Lower leg skin (tissue), 4 donors: ENCODE results near the gene ANO6. TPM values are rescaled to one million over a fixed set of nuclear protein-coding genes. Genes with fewer than 3 reads are reported as not detected.

ENCODE experiments used
- DNase-seq, 2 donors: peaks; one replicate each; pipeline ENCODE4 v3.0.0-alpha.2; 2019; ENCODE audit warnings: low spot score in 2 of 2
- H3K4me3 ChIP-seq: fragments of 200-600 bp; sonication (generic); 2 replicates; pipeline ENCODE4 v1.5.1; 2017; ENCODE audit warnings: mild to moderate bottlenecking, low read depth; ENCODE audit not compliant: poor library complexity, severe bottlenecking
- POLR2A ChIP-seq, 2 donors: fragments of 450-650 bp; IDR thresholded peaks; one replicate each; pipeline ENCODE4 v1.6.1; 2016 to 2017; ENCODE audit warnings: antibody characterized with exemption in 2 of 2, mild to moderate bottlenecking in 1 of 2, moderate library complexity in 1 of 2
- WGBS, 2 donors: methylation state at CpG; one replicate each; pipeline ENCODE4 v1.1.5; 2018; 5-methylcytosine and 5-hydroxymethylcytosine counted together
- intact Hi-C: fragments of 100-400 bp; cut with DNase I; formaldehyde crosslinking; loops from one replicate; pipeline ENCODE4 v1.15.0; 2023; ENCODE audit warnings: low total_unique reads
- total RNA-seq, 4 donors: library from RNA; depleted of rRNA; stranded (reverse); fragments of >200 nt; gene quantifications; one replicate each; pipeline ENCODE4 v1.1.0, GENCODE V29; 2016
- TF ChIP-seq, protein P1 (sequence below), 3 donors: fragments of 450-650 bp; IDR thresholded peaks; one replicate each; pipeline ENCODE4 v1.5.1; 2016; ENCODE audit warnings: antibody characterized with exemption in 3 of 3, mild to moderate bottlenecking in 3 of 3, moderate library complexity in 2 of 3

ANO6 gene
- total RNA-seq, 4 donors from 2014 or later, result 36.3 to 41.1 (median 38.9) TPM

DNA sequence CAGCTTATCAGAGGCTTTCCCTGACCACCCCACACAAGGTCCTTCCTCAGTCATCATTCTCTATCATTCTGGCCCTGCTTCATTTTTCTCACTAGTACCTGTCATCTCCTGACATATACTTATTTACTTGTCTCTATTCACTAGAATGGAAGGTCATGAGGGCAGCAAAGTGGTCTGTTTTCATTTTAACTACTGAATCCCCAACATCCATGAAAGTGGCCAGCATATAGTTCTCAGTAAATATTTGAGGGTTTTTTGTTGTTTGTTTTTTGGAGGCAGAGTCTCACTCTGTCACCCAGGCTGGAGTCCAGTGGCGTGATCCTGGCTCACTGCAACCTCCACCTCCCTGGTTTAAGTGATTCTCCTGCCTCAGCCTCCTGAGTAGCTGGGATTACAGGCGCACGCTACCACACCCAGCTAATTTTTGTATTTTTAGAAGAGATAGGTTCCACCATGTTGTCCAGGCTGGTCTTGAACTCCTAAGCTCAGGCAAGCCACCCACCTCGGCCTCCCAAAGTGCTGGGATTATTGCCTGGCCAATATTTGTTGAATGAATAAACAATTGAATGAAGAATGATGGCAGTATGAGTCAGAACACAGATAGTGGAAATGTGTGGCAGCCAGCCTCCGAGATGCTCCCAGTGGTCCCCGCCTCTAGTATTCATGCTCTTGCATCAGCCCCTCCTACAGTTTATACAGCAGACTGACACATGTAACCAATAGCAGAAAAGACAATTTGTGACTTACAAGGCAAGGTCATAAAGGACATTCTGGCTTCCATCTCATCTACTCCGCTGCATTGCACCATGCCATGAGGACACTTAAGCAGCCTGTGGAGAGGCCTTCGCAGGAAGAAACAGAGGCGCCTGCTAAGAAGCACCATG lies 7.0 kb upstream of the ANO6 start:
- TF ChIP-seq, protein P1, sequence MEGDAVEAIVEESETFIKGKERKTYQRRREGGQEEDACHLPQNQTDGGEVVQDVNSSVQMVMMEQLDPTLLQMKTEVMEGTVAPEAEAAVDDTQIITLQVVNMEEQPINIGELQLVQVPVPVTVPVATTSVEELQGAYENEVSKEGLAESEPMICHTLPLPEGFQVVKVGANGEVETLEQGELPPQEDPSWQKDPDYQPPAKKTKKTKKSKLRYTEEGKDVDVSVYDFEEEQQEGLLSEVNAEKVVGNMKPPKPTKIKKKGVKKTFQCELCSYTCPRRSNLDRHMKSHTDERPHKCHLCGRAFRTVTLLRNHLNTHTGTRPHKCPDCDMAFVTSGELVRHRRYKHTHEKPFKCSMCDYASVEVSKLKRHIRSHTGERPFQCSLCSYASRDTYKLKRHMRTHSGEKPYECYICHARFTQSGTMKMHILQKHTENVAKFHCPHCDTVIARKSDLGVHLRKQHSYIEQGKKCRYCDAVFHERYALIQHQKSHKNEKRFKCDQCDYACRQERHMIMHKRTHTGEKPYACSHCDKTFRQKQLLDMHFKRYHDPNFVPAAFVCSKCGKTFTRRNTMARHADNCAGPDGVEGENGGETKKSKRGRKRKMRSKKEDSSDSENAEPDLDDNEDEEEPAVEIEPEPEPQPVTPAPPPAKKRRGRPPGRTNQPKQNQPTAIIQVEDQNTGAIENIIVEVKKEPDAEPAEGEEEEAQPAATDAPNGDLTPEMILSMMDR (IDR thresholded peaks at IDR 0.05), result no peak
- TF ChIP-seq POLR2A (IDR thresholded peaks at IDR 0.05), result no peak
- intact Hi-C loops, result no loop called here
- H3K4me3 ChIP-seq, result no peak overlapping the region
- 82 to 87% methylated on average over 9 of the region's 9 CpGs for WGBS, 2 donors
- no peak for DNase-seq

- WGBS, 2 donors, result 94% methylated on average over 2 of the region's 2 CpGs
Measured at GRCh38 chr12:45209784-45210183, 6.1 kb upstream of the ANO6 start.

GRCh38 chr12:45212064-45212463 lies 3.8 kb upstream of the ANO6 start:
- TF ChIP-seq, protein P1 (IDR thresholded peaks at IDR 0.05), result no peak
- no peak for TF ChIP-seq POLR2A (IDR thresholded peaks at IDR 0.05)
- no peak for DNase-seq
- intact Hi-C loops, result no loop called here
- H3K4me3 ChIP-seq, result no peak overlapping the region
- WGBS, 2 donors, result 96 to 100% methylated on average over 1 of the region's 1 CpG

More at GRCh38 chr12:45209784-45210183, 6.1 kb upstream of the ANO6 start:
- TF ChIP-seq, protein P1 (IDR thresholded peaks at IDR 0.05), result no peak
- TF ChIP-seq POLR2A (IDR thresholded peaks at IDR 0.05), result no peak
- no peak for DNase-seq
- no peak overlapping the region for H3K4me3 ChIP-seq
- intact Hi-C loops, result no loop called here

- intact Hi-C loops, result no loop called here
- no peak overlapping the region for H3K4me3 ChIP-seq
- TF ChIP-seq, protein P1 (IDR thresholded peaks at IDR 0.05), result no peak
- no peak for TF ChIP-seq POLR2A (IDR thresholded peaks at IDR 0.05)
- DNase-seq, result no peak
- 94 to 95% methylated on average over 1 of the region's 1 CpG for WGBS, 2 donors
Measured at GRCh38 chr12:45213107-45213506, 2.8 kb upstream of the ANO6 start.

- intact Hi-C loops, result no loop called here
- TF ChIP-seq POLR2A (IDR thresholded peaks at IDR 0.05), result no peak
- TF ChIP-seq, protein P1 (IDR thresholded peaks at IDR 0.05), result no peak
- no peak overlapping the region for H3K4me3 ChIP-seq
- DNase-seq, result no peak
Measured at GRCh38 chr12:45214071-45214470, 1.8 kb upstream of the ANO6 start.
